Measurements from ENCODE around the gene SRGN. TPM values are rescaled to one million over a fixed set of nuclear protein-coding genes. Genes with fewer than 3 reads are reported as not detected.

Gene SRGN
- total and polyA plus RNA-seq, 2 of the 13 experiments (the other 11 are each of a cell fraction or from before 2014, with no cell fraction given) = 0.09 TPM; not detected in 1

GRCh38 chr10:69123747-69124562 is 36.1 kb downstream of the SRGN start, which contains the start of gene VPS26A (continued):
- TF ChIP-seq ZFYVE20 (CRISPR knock-in tag; IDR thresholded peaks at IDR 0.05; ENCODE audit: borderline replicate concordance, low read depth) (no peak), KLF12 (CRISPR knock-in tag; IDR thresholded peaks at IDR 0.05; ENCODE audit: borderline replicate concordance) (no peak; the same call in 1 of the 2 replicates), DNMT3B (CRISPR knock-in tag; conservative IDR thresholded peaks at IDR 0.05) (peak; percentile 70; the same call in 1 of the 2 replicates), GTF2F1 (IDR thresholded peaks at IDR 0.05; ENCODE audit: low read length) (0 out of 2 replicates have a peak, but pooled peaks have one; percentile 36), PHF21A (CRISPR knock-in tag; IDR thresholded peaks at IDR 0.05) (peak; percentile 55; the same call in 1 of the 2 replicates), CBX1 (IDR thresholded peaks at IDR 0.05; ENCODE audit: low read depth) (no peak), ZNF260 (CRISPR knock-in tag; IDR thresholded peaks at IDR 0.05; ENCODE audit: borderline replicate concordance, low read depth) (no peak), KDM3A (CRISPR knock-in tag; IDR thresholded peaks at IDR 0.05; ENCODE audit: low read depth) (0 out of 2 replicates have a peak, but pooled peaks have one; percentile 27), ARNT2 (CRISPR knock-in tag; IDR thresholded peaks at IDR 0.05; ENCODE audit: low read depth) (peak; percentile 65), SNRNP70 (IDR thresholded peaks at IDR 0.05; ENCODE audit: low read depth, low read length) (no peak), RNF2 (conservative IDR thresholded peaks at IDR 0.05; ENCODE audit: low read depth) (no peak), HOXA7 (CRISPR knock-in tag; IDR thresholded peaks at IDR 0.05) (no peak), HBP1 (CRISPR knock-in tag; IDR thresholded peaks at IDR 0.05; ENCODE audit: low read depth) (peak; percentile 19; the same call in 1 of the 2 replicates), ZC3H4 (CRISPR knock-in tag; IDR thresholded peaks at IDR 0.05; ENCODE audit: borderline replicate concordance) (no peak), ARID5B (CRISPR knock-in tag; IDR thresholded peaks at IDR 0.05) (peak; percentile 43; the same call in 1 of the 2 replicates), ZNF331 (CRISPR knock-in tag; IDR thresholded peaks at IDR 0.05) (no peak), MBNL3 (CRISPR knock-in tag; conservative IDR thresholded peaks at IDR 0.05) (no peak), SIX1 (CRISPR knock-in tag; IDR thresholded peaks at IDR 0.05; ENCODE audit: borderline replicate concordance) (0 out of 2 replicates have a peak, but pooled peaks have one; percentile 17), EZH2 (conservative IDR thresholded peaks at IDR 0.05; ENCODE audit: low read depth, low read length) (no peak), ZNF83 (CRISPR knock-in tag; IDR thresholded peaks at IDR 0.05; ENCODE audit: borderline replicate concordance) (no peak), SRSF4 (IDR thresholded peaks at IDR 0.05; ENCODE audit: low read depth, low read length, poor library complexity, severe bottlenecking) (no peak), AHR (CRISPR knock-in tag; IDR thresholded peaks at IDR 0.05) (no peak), TOE1 (CRISPR knock-in tag; IDR thresholded peaks at IDR 0.05) (no peak), ARNT (IDR thresholded peaks at IDR 0.05) (no peak)
- TF ChIP-seq, protein P1, sequence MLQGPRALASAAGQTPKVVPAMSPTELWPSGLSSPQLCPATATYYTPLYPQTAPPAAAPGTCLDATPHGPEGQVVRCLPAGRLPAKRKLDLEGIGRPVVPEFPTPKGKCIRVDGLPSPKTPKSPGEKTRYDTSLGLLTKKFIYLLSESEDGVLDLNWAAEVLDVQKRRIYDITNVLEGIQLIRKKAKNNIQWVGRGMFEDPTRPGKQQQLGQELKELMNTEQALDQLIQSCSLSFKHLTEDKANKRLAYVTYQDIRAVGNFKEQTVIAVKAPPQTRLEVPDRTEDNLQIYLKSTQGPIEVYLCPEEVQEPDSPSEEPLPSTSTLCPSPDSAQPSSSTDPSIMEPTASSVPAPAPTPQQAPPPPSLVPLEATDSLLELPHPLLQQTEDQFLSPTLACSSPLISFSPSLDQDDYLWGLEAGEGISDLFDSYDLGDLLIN (CRISPR knock-in tag; IDR thresholded peaks at IDR 0.05; ENCODE audit: borderline replicate concordance) = no peak
